ENCODE data around the gene WIPF2. TPM values are rescaled to one million over a fixed set of nuclear protein-coding genes. Genes with fewer than 3 reads are reported as not detected.

WIPF2 gene
- total and polyA plus RNA-seq, 2 donors (not counting 3 experiments of a cell fraction or from before 2014, with no cell fraction given), result 8.4 to 30.4 TPM

DNA sequence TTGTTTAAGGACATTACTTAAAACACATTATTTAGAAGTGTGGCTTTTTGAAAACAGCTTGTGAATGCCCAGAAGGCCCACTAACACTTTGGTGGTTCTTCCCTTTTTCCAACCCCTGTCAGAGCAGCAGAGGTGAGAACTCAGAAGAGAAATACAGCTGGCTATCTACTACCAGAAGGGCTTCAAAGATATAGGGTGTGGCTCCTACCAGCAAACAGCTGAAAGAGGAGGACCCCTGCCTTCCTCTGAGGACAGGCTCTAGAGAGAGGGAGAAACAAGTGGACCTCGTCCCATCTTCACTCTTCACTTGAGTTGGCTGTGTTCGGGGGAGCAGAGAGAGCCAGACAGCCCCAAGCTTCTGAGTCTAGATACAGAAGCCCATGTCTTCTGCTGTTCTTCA lies 48.8 kb upstream of the WIPF2 start:
- CTCF ChIA-PET, result interaction anchor here (1.2 kb wide), 1 partner anchor 30 kb away, joined by 5 read pairs; the partner anchor contains the start of gene CASC3

More for the DNA sequence above, 48.8 kb upstream of the WIPF2 start:
- Histone ChIP-seq H3K9me3 (replicated peaks; ENCODE audit: control insufficient read depth, insufficient read depth, low read length) (no peaks in the 10 kb centered on the region), H3K36me3 (ENCODE audit: control insufficient read depth in 2 of 2, extremely low read depth in 1 of 2, insufficient read depth in 2 of 2, low read length in 2 of 2) (peaks cover 23 to 32% of the 10 kb centered on the region in 2 experiments), H4K20me1 (replicated peaks; ENCODE audit: control insufficient read depth, extremely low read depth, insufficient read depth, low read length) (no peaks in the 10 kb centered on the region), H3K9ac (replicated peaks; ENCODE audit: extremely low read depth, insufficient read depth, low read length) (no peak overlapping the region), H3K27ac (ENCODE audit: insufficient read depth, low read depth, low read length) (no peak overlapping the region), H3K9me1 (replicated peaks; ENCODE audit: control insufficient read depth, extremely low read depth, insufficient read depth, low read length) (no peaks in the 10 kb centered on the region), H2AFZ (ENCODE audit: low read depth, low read length) (no peak overlapping the region), H3K27me3 (ENCODE audit: control insufficient read depth in 2 of 2, insufficient read depth in 2 of 2, low read length in 2 of 2) (no peaks in the 10 kb centered on the region), H3K79me2 (ENCODE audit: control insufficient read depth, insufficient read depth, low read length) (no peaks in the 10 kb centered on the region), H3K4me2 (ENCODE audit: insufficient read depth, low read length) (no peak overlapping the region), H3K4me3 (replicated peaks in 1 of 3; ENCODE audit: insufficient read depth in 1 of 3, low read depth in 1 of 3, low read length in 3 of 3) (no peak overlapping the region), H3K4me1 (ENCODE audit: control insufficient read depth, extremely low read depth, insufficient read depth, low read length) (no peaks in the 10 kb centered on the region)
- FAIRE-seq (no peak), DNase-seq (ENCODE audit: low read depth, low spot score) (no peak)
- TF ChIP-seq, protein P1, sequence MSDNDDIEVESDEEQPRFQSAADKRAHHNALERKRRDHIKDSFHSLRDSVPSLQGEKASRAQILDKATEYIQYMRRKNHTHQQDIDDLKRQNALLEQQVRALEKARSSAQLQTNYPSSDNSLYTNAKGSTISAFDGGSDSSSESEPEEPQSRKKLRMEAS (IDR thresholded peaks at IDR 0.05; ENCODE audit: insufficient read depth, insufficient read length), result no peak
- no peak for TF ChIP-seq GATA2 (IDR thresholded peaks at IDR 0.05; ENCODE audit: insufficient read depth, insufficient read length, low read depth, low read length)
- TF ChIP-seq JUN (IDR thresholded peaks at IDR 0.05; ENCODE audit: borderline replicate concordance, insufficient read depth, insufficient read length, low read depth), result no peak
- TF ChIP-seq POLR2AphosphoS5 (IDR thresholded peaks at IDR 0.05; ENCODE audit: insufficient read depth, low read depth, low read length), result no peak
- TF ChIP-seq EZH2 (IDR thresholded peaks at IDR 0.05; ENCODE audit: borderline replicate concordance, low read depth, low read length, severe bottlenecking), result no peak
- TF ChIP-seq POLR2A (IDR thresholded peaks at IDR 0.05; ENCODE audit: low read depth, low read length), result no peak
- TF ChIP-seq, protein P2, sequence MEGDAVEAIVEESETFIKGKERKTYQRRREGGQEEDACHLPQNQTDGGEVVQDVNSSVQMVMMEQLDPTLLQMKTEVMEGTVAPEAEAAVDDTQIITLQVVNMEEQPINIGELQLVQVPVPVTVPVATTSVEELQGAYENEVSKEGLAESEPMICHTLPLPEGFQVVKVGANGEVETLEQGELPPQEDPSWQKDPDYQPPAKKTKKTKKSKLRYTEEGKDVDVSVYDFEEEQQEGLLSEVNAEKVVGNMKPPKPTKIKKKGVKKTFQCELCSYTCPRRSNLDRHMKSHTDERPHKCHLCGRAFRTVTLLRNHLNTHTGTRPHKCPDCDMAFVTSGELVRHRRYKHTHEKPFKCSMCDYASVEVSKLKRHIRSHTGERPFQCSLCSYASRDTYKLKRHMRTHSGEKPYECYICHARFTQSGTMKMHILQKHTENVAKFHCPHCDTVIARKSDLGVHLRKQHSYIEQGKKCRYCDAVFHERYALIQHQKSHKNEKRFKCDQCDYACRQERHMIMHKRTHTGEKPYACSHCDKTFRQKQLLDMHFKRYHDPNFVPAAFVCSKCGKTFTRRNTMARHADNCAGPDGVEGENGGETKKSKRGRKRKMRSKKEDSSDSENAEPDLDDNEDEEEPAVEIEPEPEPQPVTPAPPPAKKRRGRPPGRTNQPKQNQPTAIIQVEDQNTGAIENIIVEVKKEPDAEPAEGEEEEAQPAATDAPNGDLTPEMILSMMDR (IDR thresholded peaks at IDR 0.05; ENCODE audit: extremely low read depth in 1 of 2, insufficient read depth in 1 of 2, low read depth in 1 of 2, low read length in 2 of 2), result no peak
- no peak for TF ChIP-seq FOS (IDR thresholded peaks at IDR 0.05; ENCODE audit: borderline replicate concordance, insufficient read depth, low read length)
- TF ChIP-seq MYC (IDR thresholded peaks at IDR 0.05; ENCODE audit: low read depth, low read length), result no peak
- intact Hi-C loops (cut with micrococcal nuclease), result no loop called here
- no TSS peak for BruUV-seq (replicated peaks)
- POLR2A ChIA-PET, result interaction anchor here (0.6 kb wide), 1 partner anchor 124 kb away, joined by 3 read pairs; no protein-coding TSS in a partner anchor
- dilution Hi-C loops (cut with MboI; ENCODE audit: extremely low pct_ligation_motif_present, low sequenced_read_pairs), result no loop called here

Data from endothelial cell of umbilical vein (primary cell).